Activated T-cell treated with anti-CD3 and anti-CD28 coated beads, Interleukin-2, amount 50 U/mL, for 1 hour (primary cell): ENCODE measurements around the gene HDGFL3.
"Not testable (repeated sequence)": the region's sequence is repeated elsewhere in the genome, so short reads cannot be mapped to it uniquely, and the experiment has no call there.

Experiments
- DNase-seq: peaks from one replicate; pipeline ENCODE4 v3.0.0-alpha.2; 2020

The HDGFL3 gene

GRCh38 chr15:83192742-83193141 is 14.9 kb downstream of the HDGFL3 start:
- no peak for DNase-seq

DNA sequence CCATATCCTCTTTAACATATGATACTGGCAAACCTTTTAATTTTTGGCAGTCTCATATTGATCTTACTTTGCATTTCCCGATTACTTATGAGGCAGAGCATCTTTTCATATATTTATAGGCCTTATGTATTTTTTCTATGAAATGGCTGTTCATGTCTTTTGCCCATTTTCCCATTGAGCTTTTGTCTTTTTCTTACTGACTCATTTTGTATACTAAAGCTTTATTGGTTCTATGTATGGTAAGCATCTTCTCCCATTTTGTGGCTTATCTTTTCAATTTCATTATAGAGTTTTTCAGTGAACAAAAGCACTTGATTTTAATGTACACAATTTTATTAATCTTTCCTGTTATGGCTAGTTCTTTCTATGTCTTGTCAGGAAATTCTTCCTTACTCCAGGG is 17.2 kb downstream of the HDGFL3 start:
- no peak for DNase-seq

DNA sequence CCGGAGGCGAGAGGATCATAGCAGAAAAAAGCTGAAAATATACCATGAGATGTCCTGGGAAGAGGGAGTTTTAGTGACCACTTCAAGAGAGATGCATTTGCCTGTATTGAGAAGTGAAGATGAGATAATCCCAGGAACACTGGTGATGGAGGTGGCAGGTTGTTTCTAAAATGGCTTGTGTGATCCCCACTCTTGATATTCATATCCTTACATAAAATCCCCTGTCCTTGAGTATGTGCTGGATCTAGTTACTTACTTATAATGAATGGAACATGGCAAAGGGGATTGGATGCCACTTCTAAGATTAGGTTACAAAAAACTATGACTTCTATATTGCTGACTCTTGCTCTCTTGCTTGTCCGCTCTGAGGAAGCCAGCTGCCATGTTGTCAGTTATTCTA is 22.1 kb downstream of the HDGFL3 start:
- no peak for DNase-seq

- DNase-seq, result no peak
These were observed 28.7 kb downstream of the HDGFL3 start for GRCh38 chr15:83178869-83179325.

DNA sequence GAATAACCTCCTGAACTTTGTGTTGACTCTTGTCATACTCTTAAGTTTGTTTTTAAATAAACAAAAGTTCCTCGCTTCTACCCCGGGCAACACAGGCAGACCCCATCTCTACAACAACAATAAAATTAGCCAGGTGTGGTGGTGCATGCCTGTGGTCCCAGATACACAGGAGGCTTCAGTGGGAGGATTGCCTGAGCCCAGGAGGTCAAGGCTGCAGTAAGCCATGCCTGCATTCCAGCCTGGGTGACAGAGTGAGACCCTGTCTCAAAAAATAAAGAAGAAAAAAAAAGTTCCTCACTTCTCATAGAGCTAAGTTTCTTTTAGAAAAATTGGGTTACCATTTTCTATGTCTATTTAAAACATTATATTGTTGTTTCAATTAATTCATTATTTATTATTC is 29.2 kb downstream of the HDGFL3 start:
- no peak for DNase-seq

GRCh38 chr15:83174891-83175290 is 32.7 kb downstream of the HDGFL3 start:
- no peak for DNase-seq

GRCh38 chr15:83170474-83171165 is 37.0 kb downstream of the HDGFL3 start:
- no peak for DNase-seq

DNA sequence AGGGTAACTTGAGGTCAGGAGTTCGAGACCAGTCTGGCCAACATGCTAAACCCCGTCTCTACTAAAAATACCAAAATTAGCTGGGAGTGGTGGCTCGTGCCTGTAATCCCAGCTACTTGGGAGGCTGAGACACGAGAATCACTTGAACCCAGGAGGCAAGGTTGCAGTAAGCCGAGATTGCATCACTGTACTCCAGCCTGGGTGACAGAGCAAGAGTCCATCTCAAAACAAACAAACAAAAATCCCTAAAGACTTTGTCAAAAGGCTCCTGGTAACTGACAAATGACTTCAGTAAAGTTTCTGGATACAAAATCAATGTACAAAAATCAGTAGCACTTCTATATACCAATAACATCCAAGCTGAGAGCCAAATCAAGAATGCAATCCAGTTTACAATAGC is 38.0 kb downstream of the HDGFL3 start:
- DNase-seq, result not testable (repeated sequence)

- DNase-seq, result no peak
These were observed 40.8 kb downstream of the HDGFL3 start for GRCh38 chr15:83166830-83167229.

DNA sequence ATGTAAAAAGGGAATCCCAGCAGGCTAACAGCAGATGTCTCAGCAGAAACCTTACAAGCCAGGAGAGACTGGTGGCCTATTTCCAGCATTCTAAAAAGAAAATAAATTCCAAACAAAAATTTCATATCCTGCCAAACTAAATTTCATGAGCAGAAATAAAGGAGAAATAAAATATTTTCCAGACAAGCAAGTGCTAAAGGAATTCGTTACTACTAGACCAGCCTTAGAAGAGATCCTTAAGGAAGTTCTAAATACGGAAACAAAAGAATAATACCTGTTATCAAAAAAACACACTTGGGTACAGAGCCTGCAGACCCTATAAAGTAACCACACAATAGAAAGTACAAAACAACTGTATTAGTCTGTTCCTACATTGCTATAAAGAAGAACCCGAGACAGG is 41.4 kb downstream of the HDGFL3 start:
- DNase-seq, result no peak

GRCh38 chr15:83164771-83165404 is 42.7 kb downstream of the HDGFL3 start:
- DNase-seq, result no peak

GRCh38 chr15:83164111-83164770 is 43.4 kb downstream of the HDGFL3 start:
- DNase-seq, result no peak

- no peak for DNase-seq
These were observed 44.6 kb downstream of the HDGFL3 start for GRCh38 chr15:83163032-83163431.

- no peak for DNase-seq
These were observed 46.9 kb downstream of the HDGFL3 start for GRCh38 chr15:83160741-83161140.

- no peak for DNase-seq
These were observed 49.2 kb downstream of the HDGFL3 start for GRCh38 chr15:83158393-83158792.

- no peak for DNase-seq
These were observed 51.7 kb downstream of the HDGFL3 start for GRCh38 chr15:83155942-83156341.

DNA sequence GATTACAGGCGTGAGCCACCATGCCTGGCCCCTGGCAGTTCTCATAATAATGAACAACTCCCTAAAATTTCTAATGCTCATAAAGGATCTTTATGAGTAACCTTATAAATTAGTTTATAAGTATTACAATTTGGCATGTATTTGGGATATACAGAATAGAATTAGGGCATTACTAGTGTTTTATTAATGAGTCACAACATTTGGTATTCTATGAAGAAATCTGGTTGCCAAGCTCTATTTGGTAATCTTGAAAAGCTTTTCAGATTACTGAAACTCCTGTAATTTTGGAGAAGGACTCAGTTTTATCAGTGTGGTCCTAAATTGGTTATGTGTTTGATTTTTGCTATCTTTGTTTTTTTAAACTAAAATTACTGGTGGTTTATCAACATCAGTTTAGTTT is 54.3 kb downstream of the HDGFL3 start:
- DNase-seq, result no peak

GRCh38 chr15:83144771-83145170 is 62.9 kb downstream of the HDGFL3 start:
- DNase-seq, result no peak

- not testable (repeated sequence) for DNase-seq
These were observed 65.5 kb downstream of the HDGFL3 start for GRCh38 chr15:83142151-83142550.

DNA sequence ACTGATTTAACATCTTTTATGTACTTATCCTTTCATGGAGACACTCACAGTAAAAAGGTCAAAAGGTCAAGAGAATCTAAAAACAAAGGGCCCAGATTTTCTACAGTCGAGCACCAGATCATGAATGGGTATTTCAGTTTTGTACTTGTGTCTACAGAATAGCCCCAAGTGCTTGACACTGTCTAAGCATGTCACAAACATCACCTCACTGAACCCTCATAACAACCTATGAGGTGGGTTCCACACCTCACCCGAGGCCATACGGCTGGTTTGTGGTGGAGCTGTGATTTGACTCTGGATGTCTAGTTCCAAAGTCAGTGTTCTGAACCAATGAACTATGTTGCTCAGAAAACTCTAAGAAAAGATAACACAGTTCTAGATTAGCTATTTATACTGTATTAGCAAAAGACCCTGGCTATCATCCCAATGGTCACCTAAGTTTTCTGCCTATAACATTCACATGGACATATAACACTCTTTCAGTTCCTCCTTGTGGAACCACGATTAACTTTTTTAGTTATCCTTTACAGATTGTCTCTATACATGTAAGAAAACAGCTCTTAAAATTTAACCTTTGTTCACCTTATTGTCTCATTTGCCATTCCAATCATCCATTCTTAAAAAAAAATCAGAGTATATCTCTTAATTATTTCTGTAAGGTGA is 74.6 kb downstream of the HDGFL3 start:
- no peak for DNase-seq

DNA sequence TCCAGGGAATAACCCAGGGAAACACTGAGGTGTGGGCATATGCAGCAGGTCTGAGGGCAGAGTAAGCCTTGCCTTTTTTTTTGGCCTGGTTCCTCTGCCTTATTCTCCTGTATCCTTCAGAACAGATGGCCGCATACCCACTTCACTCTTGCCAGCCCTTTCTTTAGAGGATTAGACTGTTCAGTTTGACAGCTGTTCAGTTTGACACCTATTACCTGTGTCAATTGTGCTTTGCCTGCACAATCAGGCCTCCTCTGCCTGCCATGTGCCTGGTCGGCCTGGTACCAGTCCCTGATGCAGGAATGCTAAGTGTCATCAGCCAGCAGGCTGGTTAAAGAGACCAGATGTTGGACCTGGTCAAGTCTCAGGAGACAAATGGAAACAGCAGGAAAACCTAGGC is 77.8 kb downstream of the HDGFL3 start:
- no peak for DNase-seq

GRCh38 chr15:83127547-83128150 is 80.0 kb downstream of the HDGFL3 start:
- no peak for DNase-seq

- DNase-seq, result no peak
These were observed 84.1 kb downstream of the HDGFL3 start for GRCh38 chr15:83123529-83123928.
